Cerebellar nuclear complex (tissue), 1 donor: ENCODE results near the gene PSMD13.
"Not testable (repeated sequence)": the region's sequence is repeated elsewhere in the genome, so short reads cannot be mapped to it uniquely, and the experiment has no call there.

Experiments
- DNase-seq, 2 experiments: peaks; one replicate each; lab custom pipeline; 2025; lab: John Stamatoyannopoulos, UW

The PSMD13 gene

GRCh38 chr11:272931-273198 is 36.1 kb downstream of the PSMD13 start:
- no peak for DNase-seq

- no peak for DNase-seq
Measured at GRCh38 chr11:276219-276618, 39.4 kb downstream of the PSMD13 start.

- DNase-seq = no peak
Measured at GRCh38 chr11:278001-278951, 41.5 kb downstream of the PSMD13 start, which contains the start of gene NLRP6. Gene NLRP6, plus strand, starts transcription at chr11:278407. Its CDS starts 163 bp downstream, at chr11:278570.

GRCh38 chr11:279040-279965 is 42.5 kb downstream of the PSMD13 start:
- no peak for DNase-seq

GRCh38 chr11:279966-280705 is 43.4 kb downstream of the PSMD13 start:
- DNase-seq = no peak

- no peak for DNase-seq
Measured at GRCh38 chr11:280706-281485, 44.1 kb downstream of the PSMD13 start.

- no peak for DNase-seq
Measured at GRCh38 chr11:281486-282161, 44.8 kb downstream of the PSMD13 start.

GRCh38 chr11:282171-282570 is 45.4 kb downstream of the PSMD13 start:
- no peak for DNase-seq

- no peak for DNase-seq
Measured at GRCh38 chr11:282630-283360, 46.0 kb downstream of the PSMD13 start.

GRCh38 chr11:283405-284104 is 46.8 kb downstream of the PSMD13 start:
- no peak for DNase-seq

GRCh38 chr11:284105-285020 is 47.6 kb downstream of the PSMD13 start:
- DNase-seq = no peak

GRCh38 chr11:285021-285893 is 48.5 kb downstream of the PSMD13 start:
- no peak for DNase-seq

GRCh38 chr11:285894-286220 is 49.1 kb downstream of the PSMD13 start:
- DNase-seq = no peak

GRCh38 chr11:286977-287820 is 50.4 kb downstream of the PSMD13 start:
- DNase-seq = not testable (repeated sequence)

- DNase-seq = no peak
Measured at GRCh38 chr11:287821-288477, 51.2 kb downstream of the PSMD13 start.
